Measurements from ENCODE around the gene ANKDD1B.

The ANKDD1B gene

DNA sequence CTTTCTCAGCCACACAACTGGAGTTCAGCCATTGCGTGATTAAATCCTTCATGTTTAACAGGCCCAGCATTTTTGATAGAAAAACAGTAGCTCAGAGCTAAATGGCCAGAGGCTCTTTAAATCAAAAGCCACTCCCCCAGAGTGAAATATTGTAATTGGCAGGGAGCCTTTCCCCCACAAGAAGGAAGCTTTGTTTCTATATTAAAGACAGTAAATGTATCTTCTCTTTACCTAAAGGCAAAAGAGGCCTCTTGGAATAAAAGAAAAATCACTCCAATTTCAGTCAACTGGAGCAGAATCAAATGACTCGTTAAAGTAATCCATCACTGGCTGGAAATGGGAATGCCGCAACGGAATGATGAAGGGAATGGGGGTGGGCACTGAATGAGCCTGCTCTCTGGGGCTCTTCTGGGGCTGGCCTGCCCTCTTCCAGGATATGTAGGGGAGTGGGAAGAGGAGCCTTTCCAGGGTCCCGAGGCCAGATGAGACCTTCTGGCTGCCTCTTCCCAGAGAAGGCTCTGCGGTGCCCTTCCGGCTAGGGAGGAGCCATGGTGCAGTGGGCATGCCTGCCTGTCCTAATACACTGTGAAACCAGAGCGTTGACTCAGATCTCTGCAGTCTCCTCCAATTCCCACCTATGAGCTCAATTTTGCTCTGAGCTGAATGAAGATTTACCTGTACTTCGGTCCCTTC lies 45.2 kb downstream of the ANKDD1B start:
- Mint-ChIP-seq H3K4me1 (ENCODE audit: low read depth in 2 of 2) (peaks cover 0 to 4% of the 10 kb centered on the region in 2 donors), H3K9me3 (no peaks in the 10 kb centered on the region), H3K36me3 (ENCODE audit: insufficient read depth) (peaks cover 2% of the 10 kb centered on the region), H3K27ac (peak overlapping the region in 1 of 2 donors; percentile 32), H3K27me3 (peaks cover 20 to 31% of the 10 kb centered on the region in 2 donors), H3K4me3 (peak overlapping the region in 1 of 2 donors; percentile 10)
- DNase-seq (no peak), ATAC-seq (replicated peaks) (no peak)

DNA sequence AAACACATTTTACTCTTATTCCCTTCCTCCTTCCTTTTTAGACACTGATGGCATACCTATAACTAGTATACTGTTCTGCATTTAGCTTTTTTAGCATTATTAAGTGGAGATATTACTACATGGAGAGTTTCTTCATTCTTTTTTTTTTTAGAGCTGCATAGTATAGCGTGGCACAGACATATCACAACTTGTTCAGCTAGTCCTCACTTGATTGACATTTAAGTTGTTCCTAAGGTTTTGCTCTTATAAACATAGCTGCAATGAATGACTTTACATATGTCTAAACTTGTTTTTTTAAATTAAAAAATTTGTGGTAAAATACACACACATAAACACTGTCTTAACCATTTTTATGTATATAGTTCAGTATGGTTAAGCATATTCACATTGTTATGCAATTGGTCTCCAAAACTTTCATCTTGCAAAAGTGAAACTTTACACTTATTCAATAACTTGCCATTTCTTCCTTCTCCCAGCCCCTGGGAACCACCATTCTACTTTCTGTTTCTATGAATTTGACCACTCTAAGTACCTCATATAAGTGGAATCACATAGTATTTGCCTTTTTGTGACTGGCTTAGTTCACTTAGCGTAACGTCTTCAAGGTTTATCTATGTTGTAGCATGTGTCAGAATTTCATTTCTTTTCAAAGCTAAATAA lies 48.7 kb downstream of the ANKDD1B start:
- peaks cover 2% of the 10 kb centered on the region for H3K36me3 Mint-ChIP-seq (ENCODE audit: insufficient read depth)

DNA sequence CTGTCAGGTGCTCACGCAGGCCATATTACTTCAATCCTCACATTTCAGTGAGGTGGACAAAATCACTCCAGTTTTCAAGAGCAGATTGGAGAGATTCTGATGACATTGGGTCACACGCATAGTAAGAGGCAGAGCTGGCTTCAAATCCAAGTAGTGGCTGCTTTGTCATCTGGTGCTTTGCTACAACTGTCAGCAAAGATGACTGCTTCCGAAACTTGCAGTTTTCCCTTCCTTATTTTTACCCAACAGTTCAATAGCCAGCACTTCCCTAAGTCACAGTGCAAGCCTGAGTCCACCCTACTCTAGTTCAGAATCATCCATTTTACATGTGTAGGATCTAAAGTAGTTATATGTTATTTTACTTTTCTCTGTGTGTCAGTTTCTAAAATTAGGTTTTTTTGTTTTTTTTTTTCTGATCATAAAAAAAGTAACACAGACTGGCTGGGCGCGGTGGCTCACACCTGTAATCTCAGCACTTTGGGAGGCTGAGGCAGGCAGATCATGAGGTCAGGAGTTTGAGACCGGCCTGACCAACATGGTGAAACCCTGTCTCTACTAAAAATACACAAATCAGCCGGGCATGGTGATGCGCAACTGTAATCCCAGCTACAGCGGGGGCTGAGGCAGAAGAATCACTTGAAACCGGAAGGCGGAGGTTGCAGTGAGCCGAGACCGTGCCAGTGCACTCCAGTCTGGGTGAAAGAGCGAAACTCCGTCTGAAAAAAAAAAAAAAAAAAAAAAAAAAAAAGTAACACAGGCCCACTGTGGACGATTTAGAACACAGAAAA lies 49.6 kb downstream of the ANKDD1B start:
- no peak for ATAC-seq (replicated peaks)
- Mint-ChIP-seq H3K4me1 (ENCODE audit: low read depth in 2 of 2) (peaks cover 0 to 4% of the 10 kb centered on the region in 2 donors), H3K4me3 (no peak overlapping the region), H3K27ac (no peak overlapping the region), H3K27me3 (peaks cover 7 to 9% of the 10 kb centered on the region in 2 donors), H3K9me3 (no peaks in the 10 kb centered on the region), H3K36me3 (ENCODE audit: insufficient read depth) (peaks cover 2% of the 10 kb centered on the region)
- DNase-seq, result no peak

More for the DNA sequence above, 48.7 kb downstream of the ANKDD1B start:
- DNase-seq, result no peak
- Mint-ChIP-seq H3K27ac (no peak overlapping the region), H3K27me3 (peaks cover 9 to 18% of the 10 kb centered on the region in 2 donors), H3K9me3 (no peaks in the 10 kb centered on the region), H3K4me1 (ENCODE audit: low read depth in 2 of 2) (peaks cover 0 to 4% of the 10 kb centered on the region in 2 donors), H3K4me3 (no peak overlapping the region)
- ATAC-seq (replicated peaks), result no peak

DNA sequence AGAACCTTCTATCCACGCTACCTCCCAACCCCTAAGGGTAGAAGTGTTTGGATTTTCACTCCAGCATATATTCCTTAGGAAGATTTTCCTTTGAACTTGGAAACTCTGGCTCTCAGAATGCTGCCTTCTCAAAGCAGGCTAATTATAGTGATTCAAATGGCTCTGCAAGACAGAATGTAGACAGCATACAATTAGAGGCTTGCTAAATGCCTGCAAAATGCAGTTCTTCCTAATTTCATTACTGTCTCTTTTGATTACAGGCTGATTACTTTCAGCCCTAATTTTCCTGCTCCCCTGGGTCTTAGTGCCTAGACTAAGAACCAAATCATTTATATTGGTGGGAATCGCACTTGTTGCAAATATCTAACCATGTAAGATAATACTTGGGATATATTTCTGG lies 50.8 kb downstream of the ANKDD1B start:
- Mint-ChIP-seq H3K36me3 (ENCODE audit: insufficient read depth) (peaks cover 2% of the 10 kb centered on the region), H3K4me3 (no peak overlapping the region), H3K9me3 (no peaks in the 10 kb centered on the region), H3K27me3 (no peaks in the 10 kb centered on the region), H3K4me1 (ENCODE audit: low read depth in 2 of 2) (no peaks in the 10 kb centered on the region), H3K27ac (no peak overlapping the region)
- DNase-seq (no peak), ATAC-seq (replicated peaks) (no peak)

DNA sequence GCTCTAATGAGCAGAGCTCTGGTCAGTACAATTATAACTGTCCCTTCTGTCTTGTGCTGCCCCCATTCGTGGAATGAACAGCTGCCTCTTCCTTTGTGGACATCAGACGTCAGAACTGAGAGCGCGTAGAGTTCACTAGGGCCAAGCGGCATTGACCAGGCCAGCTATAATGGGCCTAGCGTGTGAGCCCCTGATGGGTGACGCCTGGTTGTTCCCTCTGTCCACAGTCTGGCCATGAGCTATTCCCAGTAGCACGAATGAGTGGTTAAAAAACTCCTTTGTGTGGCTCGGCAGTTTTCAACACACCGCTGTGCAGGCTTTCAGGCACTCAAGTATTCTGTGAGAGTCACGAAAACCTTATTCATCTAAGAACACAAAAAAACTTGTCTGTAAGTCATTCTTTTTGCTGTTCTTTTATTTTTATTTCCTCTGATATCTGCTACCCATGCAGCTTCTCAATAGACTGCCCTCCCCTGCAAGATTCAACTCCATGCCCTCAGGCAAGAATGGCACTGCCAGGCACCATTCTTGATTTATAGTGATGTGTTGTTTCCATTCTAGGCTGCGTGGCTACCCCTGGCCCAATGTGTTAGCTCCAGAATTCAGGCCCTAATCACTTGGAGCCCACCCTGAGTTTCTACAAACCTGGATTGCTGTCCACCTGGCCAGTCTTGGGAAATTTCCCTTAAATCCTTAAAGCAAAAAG lies 52.5 kb downstream of the ANKDD1B start:
- Mint-ChIP-seq H3K36me3 (ENCODE audit: insufficient read depth) (peaks cover 2% of the 10 kb centered on the region), H3K27ac (no peak overlapping the region), H3K27me3 (no peaks in the 10 kb centered on the region), H3K9me3 (no peaks in the 10 kb centered on the region), H3K4me1 (ENCODE audit: low read depth in 2 of 2) (peaks cover 4% of the 10 kb centered on the region in 2 donors), H3K4me3 (no peak overlapping the region)
- DNase-seq (no peak), ATAC-seq (replicated peaks) (no peak)

DNA sequence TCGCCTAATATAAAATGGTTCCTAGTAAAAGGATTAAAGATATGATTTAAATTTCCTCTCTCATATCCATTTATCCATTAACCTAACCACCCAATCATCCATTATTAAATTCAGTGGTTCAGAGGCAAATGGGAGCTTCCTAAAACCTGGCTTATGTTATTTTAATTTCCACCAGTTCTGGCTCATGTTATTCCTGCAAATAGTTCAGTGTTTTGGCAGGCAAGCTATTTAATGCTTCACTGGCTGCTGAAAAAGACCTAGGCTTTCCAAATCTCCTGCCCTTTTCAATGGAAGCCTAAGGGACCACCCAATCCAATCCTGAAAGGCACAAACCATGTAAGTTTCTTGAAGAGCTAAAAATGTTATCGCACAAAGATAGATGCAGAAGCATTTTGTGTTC lies 53.7 kb downstream of the ANKDD1B start:
- ATAC-seq (replicated peaks) (no peak), DNase-seq (no peak)
- Mint-ChIP-seq H3K27me3 (no peaks in the 10 kb centered on the region), H3K4me3 (no peak overlapping the region), H3K9me3 (no peaks in the 10 kb centered on the region), H3K36me3 (ENCODE audit: insufficient read depth) (peaks cover 2% of the 10 kb centered on the region), H3K4me1 (ENCODE audit: low read depth in 2 of 2) (peaks cover 12% of the 10 kb centered on the region in 2 donors), H3K27ac (no peak overlapping the region)

DNA sequence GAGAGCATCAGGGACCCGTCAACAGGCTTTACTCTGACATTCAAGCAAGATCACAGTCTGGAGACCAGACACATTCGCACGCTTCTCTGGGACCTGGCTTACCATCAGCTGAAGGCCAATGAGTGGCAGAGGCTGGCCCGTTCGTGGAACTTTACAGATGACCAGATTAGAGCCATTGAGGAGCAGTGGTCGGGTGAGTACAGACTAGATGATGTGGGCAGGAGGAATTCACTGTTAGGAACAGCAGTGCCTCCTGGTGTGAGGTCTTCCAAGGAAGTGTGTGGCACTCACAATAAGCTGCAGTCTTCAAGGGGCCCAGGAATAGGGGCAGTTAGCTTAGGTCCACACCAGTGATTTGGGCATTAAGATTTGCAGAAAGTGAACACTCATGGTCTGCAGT lies 55.5 kb downstream of the ANKDD1B start:
- Mint-ChIP-seq H3K36me3 (ENCODE audit: insufficient read depth) (no peaks in the 10 kb centered on the region), H3K27me3 (no peaks in the 10 kb centered on the region), H3K4me1 (ENCODE audit: low read depth in 2 of 2) (peaks cover 12% of the 10 kb centered on the region in 2 donors), H3K4me3 (no peak overlapping the region), H3K9me3 (no peaks in the 10 kb centered on the region), H3K27ac (no peak overlapping the region)
- ATAC-seq (replicated peaks) (no peak), DNase-seq (no peak)

DNA sequence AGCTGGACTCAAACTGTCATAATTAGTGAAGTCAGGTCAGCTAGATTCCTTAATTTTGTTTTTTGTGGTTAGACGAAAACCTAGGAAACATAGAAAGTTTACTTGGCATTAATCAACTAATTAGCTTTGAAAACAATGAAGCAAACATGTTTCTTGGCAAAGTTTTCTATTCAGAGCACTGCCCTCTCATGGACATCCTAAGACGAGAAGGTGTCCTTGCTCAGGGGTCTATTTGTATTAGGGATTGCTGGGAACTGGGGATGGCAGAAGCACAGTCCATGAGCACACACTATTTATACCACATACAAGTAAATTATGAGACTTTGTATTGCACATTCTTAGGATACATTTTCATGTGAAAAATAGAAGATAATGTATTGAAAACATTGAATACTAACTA lies 56.3 kb downstream of the ANKDD1B start:
- H3K27me3 Mint-ChIP-seq, result no peaks in the 10 kb centered on the region
- no peaks in the 10 kb centered on the region for H3K36me3 Mint-ChIP-seq (ENCODE audit: insufficient read depth)
- no peak overlapping the region for H3K27ac Mint-ChIP-seq
- no peak overlapping the region for H3K4me3 Mint-ChIP-seq
- H3K9me3 Mint-ChIP-seq, result no peaks in the 10 kb centered on the region
- DNase-seq (no peak), ATAC-seq (replicated peaks) (no peak)
- H3K4me1 Mint-ChIP-seq (ENCODE audit: low read depth in 2 of 2), result peaks cover 12% of the 10 kb centered on the region in 2 donors

DNA sequence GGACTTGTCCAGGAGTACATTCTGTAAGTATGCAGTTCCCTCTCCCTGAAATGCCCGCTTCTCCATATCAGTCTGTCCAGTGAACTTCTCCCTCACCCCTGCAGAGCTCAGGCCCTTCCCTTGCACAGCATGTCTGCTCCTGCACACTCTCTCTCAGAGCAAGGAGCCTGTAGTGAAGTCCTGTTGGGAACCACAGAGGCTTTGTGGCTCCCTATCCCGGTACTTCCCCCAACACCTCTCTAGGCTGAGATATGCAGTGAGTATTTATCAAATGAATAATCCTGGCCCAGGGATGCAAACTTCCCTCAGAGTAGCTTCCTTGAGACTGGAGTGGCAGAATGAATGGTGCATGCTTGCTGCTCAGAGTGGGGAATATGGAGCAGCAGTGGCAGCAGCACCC lies 57.2 kb downstream of the ANKDD1B start:
- H3K4me1 Mint-ChIP-seq (ENCODE audit: low read depth in 2 of 2), result peaks cover 12% of the 10 kb centered on the region in 2 donors
- no peaks in the 10 kb centered on the region for H3K9me3 Mint-ChIP-seq
- no peaks in the 10 kb centered on the region for H3K27me3 Mint-ChIP-seq
- ATAC-seq (replicated peaks), result no peak
- H3K36me3 Mint-ChIP-seq (ENCODE audit: insufficient read depth), result peaks cover 5% of the 10 kb centered on the region
- no peak for DNase-seq
- H3K4me3 Mint-ChIP-seq, result peak overlapping the region; percentile 73 to 79
- peak overlapping the region; percentile 47 to 93 for H3K27ac Mint-ChIP-seq

DNA sequence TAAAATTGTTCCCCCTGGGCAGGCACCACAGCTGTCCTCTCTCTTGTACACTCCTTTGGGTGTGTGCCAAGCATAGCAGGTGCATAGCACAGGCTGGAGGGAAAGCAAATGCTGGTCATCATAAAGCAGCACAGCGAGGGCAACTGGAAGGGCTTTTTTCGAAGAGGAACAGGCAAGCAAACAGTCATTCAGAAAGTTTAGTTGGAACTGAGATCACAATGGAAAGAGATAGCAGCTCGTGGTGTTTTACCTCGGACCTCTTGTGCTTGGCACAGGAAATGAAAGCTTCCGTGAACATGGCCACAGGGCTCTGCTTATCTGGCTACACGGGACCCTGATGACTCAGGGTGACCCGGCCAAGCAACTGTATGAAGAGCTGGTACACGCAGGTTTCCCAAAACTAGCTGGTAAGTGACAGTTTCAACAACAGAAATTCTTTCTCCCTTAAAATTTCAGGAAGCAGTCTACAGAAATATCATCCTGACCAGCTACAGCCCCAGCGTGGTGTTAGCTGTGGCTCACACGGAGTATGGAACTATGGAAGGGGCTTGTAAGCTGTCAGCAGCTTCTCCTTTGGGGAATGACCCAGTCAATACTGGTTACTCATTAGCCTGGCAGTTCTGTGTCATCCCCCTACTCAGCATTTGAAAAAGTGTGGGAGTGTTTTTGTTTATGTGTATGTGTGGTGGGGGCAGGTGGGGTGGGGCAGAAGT lies 57.9 kb downstream of the ANKDD1B start:
- H3K9me3 Mint-ChIP-seq, result no peaks in the 10 kb centered on the region
- ATAC-seq (replicated peaks) (peak; percentile 97), DNase-seq (peak; percentile 11 to 16 (median 13))
- no peaks in the 10 kb centered on the region for H3K27me3 Mint-ChIP-seq
- H3K4me1 Mint-ChIP-seq (ENCODE audit: low read depth in 2 of 2), result peaks cover 12% of the 10 kb centered on the region in 2 donors
- H3K4me3 Mint-ChIP-seq, result peak overlapping the region; percentile 73 to 79
- peaks cover 8% of the 10 kb centered on the region for H3K36me3 Mint-ChIP-seq (ENCODE audit: insufficient read depth)
- H3K27ac Mint-ChIP-seq, result peak overlapping the region; percentile 47 to 93

DNA sequence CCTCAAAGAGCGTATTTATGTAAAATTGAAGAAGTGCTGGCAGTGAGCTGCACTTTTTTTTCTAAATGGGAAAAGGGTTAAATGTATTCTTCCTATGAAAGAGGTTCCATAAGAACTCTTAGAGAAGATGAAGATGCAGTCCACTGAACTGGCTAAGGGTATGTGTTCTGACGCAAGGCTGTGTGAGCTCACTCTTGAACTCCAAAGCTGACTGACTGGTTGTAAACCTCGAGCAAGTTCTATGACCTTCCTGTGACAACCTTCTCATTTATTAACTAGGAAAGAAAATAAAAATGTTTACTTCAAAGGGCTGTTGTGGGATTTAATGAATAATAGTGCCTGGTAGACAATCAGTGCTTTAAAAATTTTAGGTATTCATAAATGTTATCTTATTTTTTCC lies 59.3 kb downstream of the ANKDD1B start:
- Mint-ChIP-seq H3K9me3 (no peaks in the 10 kb centered on the region), H3K4me1 (ENCODE audit: low read depth in 2 of 2) (peaks cover 12% of the 10 kb centered on the region in 2 donors), H3K4me3 (no peak overlapping the region), H3K36me3 (ENCODE audit: insufficient read depth) (peaks cover 8% of the 10 kb centered on the region), H3K27ac (no peak overlapping the region), H3K27me3 (no peaks in the 10 kb centered on the region)
- no peak for DNase-seq
- ATAC-seq (replicated peaks), result no peak

DNA sequence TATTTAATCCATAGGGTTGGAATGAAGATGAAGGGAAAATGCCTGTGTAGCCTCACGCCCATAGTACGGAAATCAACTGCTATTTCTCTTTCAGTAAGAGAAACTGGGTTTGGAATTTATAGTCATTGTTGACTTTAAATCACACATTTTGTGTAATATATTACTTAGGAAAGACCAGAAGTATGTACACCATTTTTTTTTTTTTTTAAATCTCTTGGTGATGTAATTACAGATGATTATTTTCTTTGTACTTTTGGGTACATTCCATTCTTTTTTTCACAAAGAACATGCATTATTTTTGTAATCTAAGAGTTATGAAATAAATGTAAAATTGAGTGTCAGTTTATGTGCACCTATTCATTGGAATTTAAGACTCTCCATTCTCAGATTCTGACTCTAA lies 60.3 kb downstream of the ANKDD1B start:
- Mint-ChIP-seq H3K27ac (no peak overlapping the region), H3K4me3 (no peak overlapping the region), H3K4me1 (ENCODE audit: low read depth in 2 of 2) (peaks cover 12% of the 10 kb centered on the region in 2 donors), H3K36me3 (ENCODE audit: insufficient read depth) (peaks cover 8% of the 10 kb centered on the region), H3K9me3 (no peaks in the 10 kb centered on the region), H3K27me3 (no peaks in the 10 kb centered on the region)
- no peak for DNase-seq
- no peak for ATAC-seq (replicated peaks)

DNA sequence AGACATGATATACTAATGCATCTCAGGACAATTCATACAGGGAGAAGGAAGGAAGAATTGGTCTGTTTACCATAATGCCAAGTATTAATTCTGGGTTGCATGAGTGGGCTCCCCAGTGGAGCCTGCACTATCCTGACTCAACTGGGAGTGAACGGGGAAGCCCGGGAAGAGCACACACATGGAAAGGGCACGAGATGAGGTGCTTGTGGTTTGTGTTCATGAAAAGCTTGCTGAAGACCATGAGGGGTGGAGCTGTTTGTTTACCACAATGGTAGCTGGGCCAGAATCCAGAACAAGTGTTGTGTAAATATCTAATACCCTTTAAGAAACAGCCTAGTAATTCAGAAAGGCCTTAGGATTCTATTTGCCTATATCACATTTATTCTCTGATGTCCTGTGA lies 61.4 kb downstream of the ANKDD1B start:
- no peak for DNase-seq
- Mint-ChIP-seq H3K9me3 (no peaks in the 10 kb centered on the region), H3K27me3 (no peaks in the 10 kb centered on the region), H3K36me3 (ENCODE audit: insufficient read depth) (peaks cover 8% of the 10 kb centered on the region), H3K27ac (no peak overlapping the region), H3K4me3 (no peak overlapping the region), H3K4me1 (ENCODE audit: low read depth in 2 of 2) (peaks cover 12% of the 10 kb centered on the region in 2 donors)
- no peak for ATAC-seq (replicated peaks)
